Lower leg skin (tissue), 4 donors: ENCODE measurements around the gene SPSB4. TPM values are rescaled to one million over a fixed set of nuclear protein-coding genes. Genes with fewer than 3 reads are reported as not detected.
A peak's percentile ranks its signal among the peaks of the same experiment; 100 is the strongest.

Experiments
- DNase-seq, 2 donors: peaks; one replicate each; pipeline ENCODE4 v3.0.0-alpha.2; 2019; ENCODE audit warnings: low spot score in 2 of 2
- H3K4me3 ChIP-seq: fragments of 200-600 bp; sonication (generic); 2 replicates; pipeline ENCODE4 v1.5.1; 2017; ENCODE audit warnings: mild to moderate bottlenecking, low read depth; ENCODE audit not compliant: poor library complexity, severe bottlenecking
- POLR2A ChIP-seq, 2 donors: fragments of 450-650 bp; IDR thresholded peaks; one replicate each; pipeline ENCODE4 v1.6.1; 2016 to 2017; ENCODE audit warnings: antibody characterized with exemption in 2 of 2, mild to moderate bottlenecking in 1 of 2, moderate library complexity in 1 of 2
- WGBS, 2 donors: methylation state at CpG; one replicate each; pipeline ENCODE4 v1.1.5; 2018; 5-methylcytosine and 5-hydroxymethylcytosine counted together
- intact Hi-C: fragments of 100-400 bp; cut with DNase I; formaldehyde crosslinking; loops from one replicate; pipeline ENCODE4 v1.15.0; 2023; ENCODE audit warnings: low total_unique reads
- total RNA-seq, 4 donors: library from RNA; depleted of rRNA; stranded (reverse); fragments of >200 nt; gene quantifications; one replicate each; pipeline ENCODE4 v1.1.0, GENCODE V29; 2016
- TF ChIP-seq, protein P1 (sequence below), 3 donors: fragments of 450-650 bp; IDR thresholded peaks; one replicate each; pipeline ENCODE4 v1.5.1; 2016; ENCODE audit warnings: antibody characterized with exemption in 3 of 3, mild to moderate bottlenecking in 3 of 3, moderate library complexity in 2 of 3

Gene SPSB4
- total RNA-seq, 4 donors from 2014 or later: 0.10 TPM; not detected in 3

DNA sequence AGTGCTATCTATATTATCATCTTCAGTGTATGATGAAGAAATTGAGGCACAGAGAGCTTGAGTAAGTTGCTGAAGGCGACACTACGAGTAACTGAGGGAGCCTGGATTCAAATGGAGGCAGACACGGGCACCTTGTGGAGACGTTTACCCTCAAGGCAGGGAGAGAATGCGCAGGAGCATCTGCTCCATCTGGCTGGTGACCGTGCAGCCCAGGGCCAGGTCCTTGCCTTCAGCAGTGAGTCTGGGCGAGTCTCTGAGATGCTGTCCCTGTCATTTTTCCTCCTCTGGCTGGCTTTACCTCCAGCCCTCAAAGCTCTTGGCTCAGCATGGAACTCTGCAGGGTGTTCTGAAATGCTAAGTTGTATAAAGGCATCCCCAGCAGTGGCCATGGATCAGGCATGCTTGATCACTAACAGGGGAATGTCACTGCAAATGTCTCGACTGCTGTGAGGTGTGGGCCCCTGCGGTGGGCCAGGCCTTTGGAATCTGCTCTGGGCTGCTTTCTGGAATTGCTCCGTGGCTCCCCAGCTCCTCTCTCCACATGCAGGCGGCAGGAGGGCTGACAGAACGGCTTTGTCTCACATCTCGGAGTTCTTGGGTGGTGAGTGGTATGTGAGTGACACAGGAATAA is 19.7 kb downstream of the SPSB4 start:
- intact Hi-C loops: no loop called here
- WGBS, 2 donors: 88 to 89% methylated on average over 13 of the region's 13 CpGs
- DNase-seq: no peak
- no peak for TF ChIP-seq POLR2A (IDR thresholded peaks at IDR 0.05)
- TF ChIP-seq, protein P1, sequence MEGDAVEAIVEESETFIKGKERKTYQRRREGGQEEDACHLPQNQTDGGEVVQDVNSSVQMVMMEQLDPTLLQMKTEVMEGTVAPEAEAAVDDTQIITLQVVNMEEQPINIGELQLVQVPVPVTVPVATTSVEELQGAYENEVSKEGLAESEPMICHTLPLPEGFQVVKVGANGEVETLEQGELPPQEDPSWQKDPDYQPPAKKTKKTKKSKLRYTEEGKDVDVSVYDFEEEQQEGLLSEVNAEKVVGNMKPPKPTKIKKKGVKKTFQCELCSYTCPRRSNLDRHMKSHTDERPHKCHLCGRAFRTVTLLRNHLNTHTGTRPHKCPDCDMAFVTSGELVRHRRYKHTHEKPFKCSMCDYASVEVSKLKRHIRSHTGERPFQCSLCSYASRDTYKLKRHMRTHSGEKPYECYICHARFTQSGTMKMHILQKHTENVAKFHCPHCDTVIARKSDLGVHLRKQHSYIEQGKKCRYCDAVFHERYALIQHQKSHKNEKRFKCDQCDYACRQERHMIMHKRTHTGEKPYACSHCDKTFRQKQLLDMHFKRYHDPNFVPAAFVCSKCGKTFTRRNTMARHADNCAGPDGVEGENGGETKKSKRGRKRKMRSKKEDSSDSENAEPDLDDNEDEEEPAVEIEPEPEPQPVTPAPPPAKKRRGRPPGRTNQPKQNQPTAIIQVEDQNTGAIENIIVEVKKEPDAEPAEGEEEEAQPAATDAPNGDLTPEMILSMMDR (IDR thresholded peaks at IDR 0.05): no peak
- no peak overlapping the region for H3K4me3 ChIP-seq

DNA sequence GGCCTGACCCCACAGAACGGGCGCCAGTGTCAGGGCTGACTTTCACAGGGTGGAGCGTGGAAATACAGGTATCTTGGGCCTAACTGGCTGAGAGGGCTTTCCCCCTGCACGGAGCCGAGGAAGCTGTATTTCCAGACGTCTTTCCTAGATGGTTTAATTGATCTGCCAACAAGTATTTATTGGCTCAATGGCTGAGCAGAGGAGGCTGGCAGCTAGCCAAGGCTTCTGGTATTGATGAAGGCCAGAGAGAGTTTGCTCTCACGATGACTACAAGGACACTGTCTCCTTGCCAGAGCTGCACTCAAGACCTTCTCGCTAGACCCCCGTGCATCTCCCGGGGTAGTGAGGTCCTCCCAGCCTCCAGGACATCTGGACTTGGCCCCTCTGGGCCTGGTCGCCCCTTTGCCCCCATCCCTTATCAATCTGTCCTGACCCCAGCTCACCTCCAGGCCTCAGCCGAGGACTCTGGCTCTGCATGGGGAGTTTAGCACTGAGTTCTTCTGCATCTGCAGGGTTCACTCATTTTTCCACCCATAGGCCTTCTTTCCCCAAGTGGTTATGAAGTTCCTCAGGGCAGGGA is 20.6 kb downstream of the SPSB4 start:
- 73 to 78% methylated on average over 12 of the region's 12 CpGs for WGBS, 2 donors

DNA sequence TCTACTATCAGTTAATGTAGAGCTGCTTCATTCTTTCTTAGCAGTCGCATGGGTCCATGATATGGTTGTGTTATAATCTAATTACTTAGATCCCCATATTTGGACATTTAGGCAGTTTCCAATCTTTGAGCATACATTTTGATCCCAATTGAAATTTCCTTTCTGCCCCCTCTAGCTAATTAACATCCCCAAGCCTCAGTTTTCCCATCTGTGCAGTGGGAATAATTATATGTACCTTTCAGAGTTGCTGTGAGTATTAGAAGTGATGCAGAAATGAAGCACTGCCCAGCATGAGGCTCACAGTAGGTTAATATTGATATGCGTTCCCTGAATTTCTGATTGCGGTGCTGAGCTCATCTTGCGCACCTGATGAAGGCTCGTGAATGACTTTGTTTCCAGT is 21.8 kb downstream of the SPSB4 start:
- intact Hi-C loops: no loop called here
- DNase-seq: no peak
- H3K4me3 ChIP-seq: no peak overlapping the region
- WGBS, 2 donors: 97 to 99% methylated on average over 5 of the region's 5 CpGs
- TF ChIP-seq, protein P1 (IDR thresholded peaks at IDR 0.05): no peak
- TF ChIP-seq POLR2A (IDR thresholded peaks at IDR 0.05): no peak

More for the DNA sequence above, 20.6 kb downstream of the SPSB4 start:
- no peak for DNase-seq
- intact Hi-C loops: no loop called here
- H3K4me3 ChIP-seq: no peak overlapping the region
- TF ChIP-seq, protein P1 (IDR thresholded peaks at IDR 0.05): no peak
- TF ChIP-seq POLR2A (IDR thresholded peaks at IDR 0.05): no peak

DNA sequence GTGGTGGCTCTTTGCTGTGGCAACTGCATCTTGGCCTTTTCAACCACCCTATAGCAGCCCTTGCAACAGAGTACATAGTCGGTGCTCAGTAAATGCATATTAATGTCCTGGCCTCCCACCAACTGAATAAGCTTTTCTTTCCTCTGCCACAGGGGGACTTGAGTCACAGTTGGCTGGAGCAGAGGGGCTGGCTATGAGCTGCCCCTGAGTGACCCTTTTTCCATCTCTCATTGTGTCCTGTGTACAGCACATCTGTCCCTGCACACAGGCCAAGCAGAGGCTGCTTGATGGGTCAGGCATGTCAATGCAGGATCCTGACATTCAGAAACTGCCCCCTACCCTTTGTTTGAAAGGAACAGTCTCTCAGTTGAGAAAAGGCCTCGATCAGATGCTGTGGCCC is 22.4 kb downstream of the SPSB4 start:
- TF ChIP-seq, protein P1 (IDR thresholded peaks at IDR 0.05): no peak
- no peak for TF ChIP-seq POLR2A (IDR thresholded peaks at IDR 0.05)
- WGBS, 2 donors: 80 to 85% methylated on average over 2 of the region's 2 CpGs
- H3K4me3 ChIP-seq: no peak overlapping the region
- no peak for DNase-seq
- intact Hi-C loops: no loop called here

DNA sequence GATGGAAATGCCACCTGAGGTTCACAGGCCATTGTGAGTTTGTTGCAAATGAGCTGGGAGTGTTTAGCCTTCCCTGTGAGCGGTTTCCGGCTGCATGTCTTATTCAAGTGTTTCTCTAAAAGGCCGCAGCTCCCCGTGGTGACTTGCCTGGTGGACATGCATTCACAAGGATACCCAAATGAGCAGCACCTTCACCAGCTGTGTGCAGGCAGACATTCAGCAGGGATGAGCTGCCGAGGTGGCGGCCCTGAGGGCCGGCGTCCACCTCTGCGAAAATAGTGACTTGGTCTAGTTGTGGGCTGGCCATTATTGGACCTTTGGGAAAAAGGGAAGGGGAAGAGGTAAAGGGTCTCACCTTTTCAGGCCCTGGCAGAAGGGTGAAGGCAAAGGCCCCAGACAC is 23.4 kb downstream of the SPSB4 start:
- intact Hi-C loops: no loop called here
- TF ChIP-seq, protein P1 (IDR thresholded peaks at IDR 0.05): no peak
- no peak for TF ChIP-seq POLR2A (IDR thresholded peaks at IDR 0.05)
- no peak overlapping the region for H3K4me3 ChIP-seq
- 93 to 96% methylated on average over 9 of the region's 9 CpGs for WGBS, 2 donors
- DNase-seq: peak in 1 of 2 donors; percentile 56
